Neural progenitor cell (in vitro differentiated cells): ENCODE measurements around the gene SNX22. TPM values are rescaled to one million over a fixed set of nuclear protein-coding genes. Genes with fewer than 3 reads are reported as not detected.

ENCODE experiments used
- DNase-seq: peaks from one replicate; pipeline ENCODE4 v3.0.0-alpha.2; 2016; ENCODE audit warnings: low spot score
- H2AFZ ChIP-seq: fragments of 200-600 bp; sonication (generic); replicated peaks from 2 replicates; pipeline ENCODE4 v1.6.1; 2016; ENCODE audit warnings: antibody characterized with exemption
- H3F3A ChIP-seq: fragments of 200-600 bp; sonication (generic); 2 replicates; pipeline ENCODE4 v1.6.1; 2016; ENCODE audit warnings: antibody characterized with exemption, low read depth
- H3K27ac ChIP-seq: fragments of 200-600 bp; sonication (generic); 2 replicates; pipeline ENCODE4 v1.5.1; 2016; ENCODE audit warnings: mild to moderate bottlenecking
- H3K27me3 ChIP-seq: fragments of 200-600 bp; sonication (generic); 2 replicates; pipeline ENCODE4 v1.6.1; 2016; ENCODE audit warnings: mild to moderate bottlenecking, moderate library complexity
- H3K36me3 ChIP-seq: fragments of 200-600 bp; sonication (generic); 2 replicates; pipeline ENCODE4 v1.5.1; 2016
- H3K4me1 ChIP-seq: fragments of 200-600 bp; sonication (generic); 2 replicates; pipeline ENCODE4 v1.6.1; 2016; ENCODE audit warnings: mixed run types
- H3K4me2 ChIP-seq: fragments of 200-600 bp; sonication (generic); 2 replicates; pipeline ENCODE4 v1.6.1; 2016
- H3K4me3 ChIP-seq: fragments of 200-600 bp; sonication (generic); 2 replicates; pipeline ENCODE4 v1.5.1; 2016
- H3K79me2 ChIP-seq: fragments of 200-600 bp; sonication (generic); 2 replicates; pipeline ENCODE4 v1.6.1; 2016; ENCODE audit warnings: low read depth
- H3K9ac ChIP-seq: fragments of 200-600 bp; sonication (generic); 2 replicates; pipeline ENCODE4 v1.6.1; 2016
- H3K9me3 ChIP-seq: fragments of 200-600 bp; sonication (generic); 2 replicates; pipeline ENCODE4 v1.5.1; 2016; ENCODE audit warnings: low read depth
- H4K20me1 ChIP-seq: fragments of 200-600 bp; sonication (generic); 2 replicates; pipeline ENCODE4 v1.6.1; 2016; ENCODE audit warnings: low read depth
- H3K27ac Mint-ChIP-seq: 3 replicates; pipeline ENCODE4 v1.8.0; 2021; ENCODE audit warnings: mixed read lengths
- H3K27me3 Mint-ChIP-seq: 2 replicates; pipeline ENCODE4 v1.8.0; 2022; ENCODE audit warnings: low read depth, mild to moderate bottlenecking, inconsistent platforms, moderate library complexity, mixed read lengths; ENCODE audit not compliant: insufficient read depth
- H3K36me3 Mint-ChIP-seq: 3 replicates; pipeline ENCODE4 v1.8.0; 2021; ENCODE audit warnings: mixed read lengths
- H3K4me1 Mint-ChIP-seq: 3 replicates; pipeline ENCODE4 v1.8.0; 2021; ENCODE audit warnings: mixed read lengths
- H3K4me3 Mint-ChIP-seq: 3 replicates; pipeline ENCODE4 v1.8.0; 2021; ENCODE audit warnings: mild to moderate bottlenecking, moderate library complexity, mixed read lengths
- H3K9me3 Mint-ChIP-seq: 3 replicates; pipeline ENCODE4 v1.8.0; 2020; ENCODE audit warnings: mixed read lengths
- EZH2 ChIP-seq: fragments of 200-600 bp; sonication (generic); IDR thresholded peaks from 2 replicates; pipeline ENCODE4 v1.6.1; 2017; ENCODE audit warnings: antibody characterized with exemption, mild to moderate bottlenecking, moderate library complexity
- EZH2phosphoT487 ChIP-seq: fragments of 200-600 bp; sonication (generic); IDR thresholded peaks from 2 replicates; pipeline ENCODE4 v1.6.1; 2017; ENCODE audit warnings: antibody characterized with exemption
- small RNA-seq: library from RNA; depleted of rRNA; stranded (forward); fragments of <200 nt; gene quantifications from one replicate; pipeline ENCODE3, GENCODE V24; 2015
- total RNA-seq: library from RNA; depleted of rRNA; stranded (reverse); fragments of >200 nt; gene quantifications from 2 replicates; pipeline ENCODE4 v1.2.3, GENCODE V29; 2015; ENCODE audit warnings: low replicate concordance
- TF ChIP-seq, protein P1 (sequence below): fragments of 200-600 bp; sonication (generic); IDR thresholded peaks from 2 replicates; pipeline ENCODE4 v1.5.1; 2017; ENCODE audit warnings: antibody characterized with exemption, mild to moderate bottlenecking

Gene SNX22
- total RNA-seq, 1 donor from 2014 or later: 4.0 TPM

DNA sequence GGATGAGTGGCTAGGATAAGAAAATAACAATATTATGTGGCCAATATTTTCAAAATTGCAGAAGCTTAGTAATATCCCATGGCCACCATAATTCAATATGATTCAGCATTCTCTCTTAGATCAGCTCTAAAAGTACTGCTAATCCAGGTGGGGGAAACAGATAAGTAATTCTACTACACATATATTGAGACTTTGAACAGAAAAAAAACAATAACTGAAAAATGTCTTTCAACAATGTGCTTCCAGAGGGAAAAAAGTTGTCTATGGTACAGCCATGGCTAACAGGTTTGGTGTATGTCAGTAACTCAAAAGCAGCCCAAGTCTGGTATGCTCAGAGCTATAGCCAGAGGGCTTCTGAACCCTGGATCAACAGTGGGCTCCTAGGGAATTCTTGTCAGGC lies 53.7 kb downstream of the SNX22 start:
- no peaks in the 10 kb centered on the region for H4K20me1 ChIP-seq
- H3K4me2 ChIP-seq: no peak overlapping the region
- no peak overlapping the region for H2AFZ ChIP-seq
- no peaks in the 10 kb centered on the region for H3K79me2 ChIP-seq
- Mint-ChIP-seq H3K9me3 (no peaks in the 10 kb centered on the region), H3K27ac (no peak overlapping the region), H3K36me3 (peaks cover 3% of the 10 kb centered on the region), H3K27me3 (no peaks in the 10 kb centered on the region), H3K4me1 (no peaks in the 10 kb centered on the region), H3K4me3 (no peak overlapping the region)
- H3K4me3 ChIP-seq: no peak overlapping the region
- TF ChIP-seq, protein P1, sequence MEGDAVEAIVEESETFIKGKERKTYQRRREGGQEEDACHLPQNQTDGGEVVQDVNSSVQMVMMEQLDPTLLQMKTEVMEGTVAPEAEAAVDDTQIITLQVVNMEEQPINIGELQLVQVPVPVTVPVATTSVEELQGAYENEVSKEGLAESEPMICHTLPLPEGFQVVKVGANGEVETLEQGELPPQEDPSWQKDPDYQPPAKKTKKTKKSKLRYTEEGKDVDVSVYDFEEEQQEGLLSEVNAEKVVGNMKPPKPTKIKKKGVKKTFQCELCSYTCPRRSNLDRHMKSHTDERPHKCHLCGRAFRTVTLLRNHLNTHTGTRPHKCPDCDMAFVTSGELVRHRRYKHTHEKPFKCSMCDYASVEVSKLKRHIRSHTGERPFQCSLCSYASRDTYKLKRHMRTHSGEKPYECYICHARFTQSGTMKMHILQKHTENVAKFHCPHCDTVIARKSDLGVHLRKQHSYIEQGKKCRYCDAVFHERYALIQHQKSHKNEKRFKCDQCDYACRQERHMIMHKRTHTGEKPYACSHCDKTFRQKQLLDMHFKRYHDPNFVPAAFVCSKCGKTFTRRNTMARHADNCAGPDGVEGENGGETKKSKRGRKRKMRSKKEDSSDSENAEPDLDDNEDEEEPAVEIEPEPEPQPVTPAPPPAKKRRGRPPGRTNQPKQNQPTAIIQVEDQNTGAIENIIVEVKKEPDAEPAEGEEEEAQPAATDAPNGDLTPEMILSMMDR: no peak
- no peak for TF ChIP-seq EZH2phosphoT487
- no peak for TF ChIP-seq EZH2
- H3F3A ChIP-seq: peaks cover 3% of the 10 kb centered on the region
- H3K9ac ChIP-seq: no peak overlapping the region
- H3K27ac ChIP-seq: no peak overlapping the region
- no peaks in the 10 kb centered on the region for H3K4me1 ChIP-seq
- H3K9me3 ChIP-seq: no peaks in the 10 kb centered on the region
- DNase-seq: no peak
- H3K27me3 ChIP-seq: no peaks in the 10 kb centered on the region
- H3K36me3 ChIP-seq: no peaks in the 10 kb centered on the region

Small RNA genes within 50 kb of the gene (small RNA-seq; reads per million reads assigned to genes)
- gene RF00019: not detected

Other genes with a start within 250 kb of the SNX22 start
- gene DAPK2, start 105.2 kb upstream of the SNX22 start, total RNA-seq: 5.4 and 9.7 TPM in 2 replicates
- gene CIAO2A, start 57.9 kb upstream of the SNX22 start, total RNA-seq: 114 and 210 TPM in 2 replicates
- gene SNX1, start 55.7 kb upstream of the SNX22 start, total RNA-seq: 24.0 and 31.3 TPM in 2 replicates
- 109 and 137 TPM in 2 replicates for gene PPIB, start 11.3 kb downstream of the SNX22 start, total RNA-seq
- gene CSNK1G1, start 204.4 kb downstream of the SNX22 start, total RNA-seq: 20.5 and 23.0 TPM in 2 replicates
- gene PCLAF, start 229.7 kb downstream of the SNX22 start, total RNA-seq: 119 and 220 TPM in 2 replicates
- 10.9 and 17.3 TPM in 2 replicates for gene TRIP4, start 236.1 kb downstream of the SNX22 start, total RNA-seq